K562 (cell line): ENCODE measurements around the gene ASCL2. TPM values are rescaled to one million over a fixed set of nuclear protein-coding genes. Genes with fewer than 3 reads are reported as not detected.
A peak's percentile ranks its signal among the peaks of the same experiment; 100 is the strongest.

ENCODE experiments used
- ATAC-seq: fragments of 200-7000 bp; cut with Tn5 transposase; 3 replicates; pipeline ENCODE4 v1.9.1; 2020; ENCODE audit warnings: moderate library complexity
- BruUV-seq: library from RNA; stranded (reverse); fragments of 400-500 nt; replicated peaks from 2 replicates; lab custom pipeline; 2021; lab: Mats Ljungman, UMichigan
- CTCF ChIA-PET: fragments of 300-600 bp; formaldehyde crosslinking; extraction: SDS; loops from one replicate; lab custom pipeline; 2021; ENCODE audit warnings: low intra/inter-chr PET ratio; lab: Yijun Ruan, JAX
- POLR2A ChIA-PET: fragments of 300-600, 350-650 bp; sonication (Branson Sonifier 250); formaldehyde crosslinking; extraction: SDS; loops from one replicate; lab custom pipeline; 2021; ENCODE audit warnings: antibody characterized with exemption, inconsistent platforms; lab: Yijun Ruan, JAX
- DNase-seq, 4 experiments: peaks; one replicate each; pipeline versions ENCODE4 v3.0.0 to v3.0.0-alpha.2; 2011 to 2018; ENCODE audit warnings: low spot score in 3 of 4, mixed read lengths in 3 of 4; ENCODE audit errors: extremely low read depth in 1 of 4
- FAIRE-seq: peaks from 2 replicates; lab custom pipeline; 2011; peaks lifted over from hg19 to GRCh38; lab: Jason Lieb, UNC
- H2AFZ ChIP-seq: 2 replicates; pipeline ENCODE4 v1.6.0; 2011; ENCODE audit warnings: low read depth, low read length, control low read depth, inconsistent platforms
- H3K27ac ChIP-seq: fragments of 200-600 bp; 3 replicates; pipeline ENCODE4 v1.8.0; 2011; ENCODE audit warnings: low read depth, mild to moderate bottlenecking, control low read depth, inconsistent platforms, low read length, moderate library complexity, mixed read lengths; ENCODE audit errors: extremely low read depth
- H3K27me3 ChIP-seq, 2 experiments: fragments of 300-600 bp in 1 of 2; 2 replicates in 1 of 2; 3 replicates in 1 of 2; pipeline versions ENCODE4 v1.6.0 to v1.8.0; 2011; ENCODE audit warnings: inconsistent platforms in 2 of 2, low read length in 2 of 2, mild to moderate bottlenecking in 1 of 2, mixed read lengths in 1 of 2, moderate library complexity in 1 of 2; ENCODE audit not compliant: control insufficient read depth in 2 of 2, insufficient read depth in 2 of 2
- H3K36me3 ChIP-seq: fragments of 300-600 bp; 3 replicates; pipeline ENCODE4 v1.8.0; 2011; ENCODE audit warnings: mild to moderate bottlenecking, low read length, inconsistent platforms; ENCODE audit not compliant: control insufficient read depth, insufficient read depth
- H3K4me1 ChIP-seq, 2 experiments: fragments of 200-600 bp in 1 of 2; replicated peaks in 1 of 2; 2 replicates in 1 of 2; 3 replicates in 1 of 2; pipeline versions ENCODE4 v1.5.1 to v1.8.0; 2011; ENCODE audit warnings: inconsistent platforms in 2 of 2, low read length in 2 of 2, mild to moderate bottlenecking in 1 of 2, mixed read lengths in 1 of 2, moderate library complexity in 1 of 2; ENCODE audit not compliant: control insufficient read depth in 2 of 2, insufficient read depth in 2 of 2
- H3K4me2 ChIP-seq: 2 replicates; pipeline ENCODE4 v1.6.1; 2011; ENCODE audit warnings: low read length, control low read depth, inconsistent platforms, mixed read lengths; ENCODE audit not compliant: insufficient read depth
- H3K4me3 ChIP-seq: fragments of 200-600 bp; sonication (generic), shearing (Covaris generic); 2 replicates; pipeline ENCODE4 v1.5.1; 2016; ENCODE audit warnings: control low read depth, inconsistent platforms
- H3K79me2 ChIP-seq: fragments of 200-600 bp; 3 replicates; pipeline ENCODE4 v1.8.0; 2011; ENCODE audit warnings: low read length, inconsistent platforms; ENCODE audit not compliant: control insufficient read depth, insufficient read depth
- H3K9ac ChIP-seq, 2 experiments: 2 replicates each; pipeline versions ENCODE4 v1.6.0 to v1.6.1; 2011; ENCODE audit warnings: low read depth in 2 of 2, low read length in 2 of 2, control low read depth in 1 of 2, inconsistent platforms in 1 of 2, mild to moderate bottlenecking in 1 of 2, mixed read lengths in 1 of 2; ENCODE audit not compliant: insufficient read depth in 1 of 2
- H3K9me1 ChIP-seq: one replicate; pipeline ENCODE4 v1.6.0; 2011; ENCODE audit warnings: inconsistent platforms, mild to moderate bottlenecking, low read length, moderate library complexity; ENCODE audit not compliant: control insufficient read depth, insufficient read depth
- H3K9me3 ChIP-seq: replicated peaks from 2 replicates; pipeline ENCODE4 v1.5.1; 2011; ENCODE audit warnings: low read depth, low read length, inconsistent platforms; ENCODE audit not compliant: control insufficient read depth, insufficient read depth
- H4K20me1 ChIP-seq: replicated peaks from 2 replicates; pipeline ENCODE4 v1.6.1; 2011; ENCODE audit warnings: low read length, inconsistent platforms, mixed read lengths; ENCODE audit not compliant: control insufficient read depth, insufficient read depth
- RBFOX2 ChIP-seq: fragments of 200-400 bp; formaldehyde crosslinking; IDR thresholded peaks from 2 replicates; pipeline ENCODE4 v1.6.1; 2017; ENCODE audit warnings: low read depth, mild to moderate bottlenecking, low read length, moderate library complexity
- ZNF311 ChIP-seq: fragments of 250-450 bp; sonication (Bioruptor Pico); IDR thresholded peaks from 2 replicates; pipeline ENCODE4 v1.4.0; 2020; ENCODE audit warnings: mild to moderate bottlenecking, moderate library complexity
- WGBS: fragments of 100-300 bp; shearing (Covaris generic); methylation state at CpG from one replicate; pipeline ENCODE4 v1.1.6; 2016; ENCODE audit warnings: low coverage, mixed read lengths; ENCODE audit not compliant: insufficient coverage; ENCODE audit errors: missing lambda C conversion rate; 5-methylcytosine and 5-hydroxymethylcytosine counted together
- in situ Hi-C: fragments of 300-500 bp; cut with MboI; formaldehyde crosslinking; loops from 4 replicates; pipeline ENCODE4 v1.15.0; 2018; ENCODE audit warnings: inconsistent platforms, mixed read lengths
- intact Hi-C: fragments of 100-400 bp; cut with micrococcal nuclease; formaldehyde crosslinking; loops from 2 replicates; pipeline ENCODE4 v1.14.2; 2022
- polyA plus RNA-seq, 8 experiments: library from polyadenylated mRNA; depleted of rRNA in 4 of 8; stranded (reverse) in 5 of 8; unstranded in 3 of 8; fragments of >200 nt; fragmentation: Nextera tagmentation in 2 of 8; fragmentation: Illumina TruSeq in 1 of 8; extraction: Ambion mirVana in 2 of 8; extraction: Trizol in 1 of 8; gene quantifications; 2 replicates each; pipeline versions ENCODE4 v1.2.1 to v1.2.3, GENCODE V29; 2011 to 2014; ENCODE audit warnings: inconsistent platforms in 1 of 8, missing spikeins in 1 of 8
- total RNA-seq, 7 experiments: library from RNA; depleted of rRNA in 6 of 7; stranded (reverse); fragments of >200 nt in 6 of 7; fragmentation: Illumina TruSeq in 2 of 7; extraction: Trizol in 2 of 7; gene quantifications; 2 replicates each; pipeline versions ENCODE4 v1.2.1 to v1.2.3, GENCODE V29; 2011 to 2021; ENCODE audit warnings: low replicate concordance in 1 of 7
- TF ChIP-seq, protein P1 (sequence below): fragments of 450-650 bp; IDR thresholded peaks from 2 replicates; pipeline ENCODE4 v1.6.1; 2016; ENCODE audit warnings: low read depth
- TF ChIP-seq, protein P2 (sequence below): sonication (generic); formaldehyde crosslinking; IDR thresholded peaks from 2 replicates; pipeline ENCODE4 v1.8.0; 2022; ENCODE audit warnings: missing genetic modification reagents, mild to moderate bottlenecking, borderline replicate concordance
- TF ChIP-seq, protein P3 (sequence below): fragments of 250-450 bp; sonication (Bioruptor Pico); IDR thresholded peaks from 2 replicates; pipeline ENCODE4 v1.8.0; 2022; ENCODE audit warnings: moderate library complexity, mild to moderate bottlenecking, inconsistent platforms

ASCL2 gene
- total and polyA plus RNA-seq, 9 of the 15 experiments (the other 6 are each of a cell fraction or from before 2014, with no cell fraction given): 0.11 to 1.4 (median 0.36) TPM; not detected in 2

GRCh38 chr11:2318707-2319106, 48.3 kb upstream of the ASCL2 start:
- TF ChIP-seq ZNF311 (CRISPR knock-in tag) (no peak), RBFOX2 (no peak)
- TF ChIP-seq, protein P1, sequence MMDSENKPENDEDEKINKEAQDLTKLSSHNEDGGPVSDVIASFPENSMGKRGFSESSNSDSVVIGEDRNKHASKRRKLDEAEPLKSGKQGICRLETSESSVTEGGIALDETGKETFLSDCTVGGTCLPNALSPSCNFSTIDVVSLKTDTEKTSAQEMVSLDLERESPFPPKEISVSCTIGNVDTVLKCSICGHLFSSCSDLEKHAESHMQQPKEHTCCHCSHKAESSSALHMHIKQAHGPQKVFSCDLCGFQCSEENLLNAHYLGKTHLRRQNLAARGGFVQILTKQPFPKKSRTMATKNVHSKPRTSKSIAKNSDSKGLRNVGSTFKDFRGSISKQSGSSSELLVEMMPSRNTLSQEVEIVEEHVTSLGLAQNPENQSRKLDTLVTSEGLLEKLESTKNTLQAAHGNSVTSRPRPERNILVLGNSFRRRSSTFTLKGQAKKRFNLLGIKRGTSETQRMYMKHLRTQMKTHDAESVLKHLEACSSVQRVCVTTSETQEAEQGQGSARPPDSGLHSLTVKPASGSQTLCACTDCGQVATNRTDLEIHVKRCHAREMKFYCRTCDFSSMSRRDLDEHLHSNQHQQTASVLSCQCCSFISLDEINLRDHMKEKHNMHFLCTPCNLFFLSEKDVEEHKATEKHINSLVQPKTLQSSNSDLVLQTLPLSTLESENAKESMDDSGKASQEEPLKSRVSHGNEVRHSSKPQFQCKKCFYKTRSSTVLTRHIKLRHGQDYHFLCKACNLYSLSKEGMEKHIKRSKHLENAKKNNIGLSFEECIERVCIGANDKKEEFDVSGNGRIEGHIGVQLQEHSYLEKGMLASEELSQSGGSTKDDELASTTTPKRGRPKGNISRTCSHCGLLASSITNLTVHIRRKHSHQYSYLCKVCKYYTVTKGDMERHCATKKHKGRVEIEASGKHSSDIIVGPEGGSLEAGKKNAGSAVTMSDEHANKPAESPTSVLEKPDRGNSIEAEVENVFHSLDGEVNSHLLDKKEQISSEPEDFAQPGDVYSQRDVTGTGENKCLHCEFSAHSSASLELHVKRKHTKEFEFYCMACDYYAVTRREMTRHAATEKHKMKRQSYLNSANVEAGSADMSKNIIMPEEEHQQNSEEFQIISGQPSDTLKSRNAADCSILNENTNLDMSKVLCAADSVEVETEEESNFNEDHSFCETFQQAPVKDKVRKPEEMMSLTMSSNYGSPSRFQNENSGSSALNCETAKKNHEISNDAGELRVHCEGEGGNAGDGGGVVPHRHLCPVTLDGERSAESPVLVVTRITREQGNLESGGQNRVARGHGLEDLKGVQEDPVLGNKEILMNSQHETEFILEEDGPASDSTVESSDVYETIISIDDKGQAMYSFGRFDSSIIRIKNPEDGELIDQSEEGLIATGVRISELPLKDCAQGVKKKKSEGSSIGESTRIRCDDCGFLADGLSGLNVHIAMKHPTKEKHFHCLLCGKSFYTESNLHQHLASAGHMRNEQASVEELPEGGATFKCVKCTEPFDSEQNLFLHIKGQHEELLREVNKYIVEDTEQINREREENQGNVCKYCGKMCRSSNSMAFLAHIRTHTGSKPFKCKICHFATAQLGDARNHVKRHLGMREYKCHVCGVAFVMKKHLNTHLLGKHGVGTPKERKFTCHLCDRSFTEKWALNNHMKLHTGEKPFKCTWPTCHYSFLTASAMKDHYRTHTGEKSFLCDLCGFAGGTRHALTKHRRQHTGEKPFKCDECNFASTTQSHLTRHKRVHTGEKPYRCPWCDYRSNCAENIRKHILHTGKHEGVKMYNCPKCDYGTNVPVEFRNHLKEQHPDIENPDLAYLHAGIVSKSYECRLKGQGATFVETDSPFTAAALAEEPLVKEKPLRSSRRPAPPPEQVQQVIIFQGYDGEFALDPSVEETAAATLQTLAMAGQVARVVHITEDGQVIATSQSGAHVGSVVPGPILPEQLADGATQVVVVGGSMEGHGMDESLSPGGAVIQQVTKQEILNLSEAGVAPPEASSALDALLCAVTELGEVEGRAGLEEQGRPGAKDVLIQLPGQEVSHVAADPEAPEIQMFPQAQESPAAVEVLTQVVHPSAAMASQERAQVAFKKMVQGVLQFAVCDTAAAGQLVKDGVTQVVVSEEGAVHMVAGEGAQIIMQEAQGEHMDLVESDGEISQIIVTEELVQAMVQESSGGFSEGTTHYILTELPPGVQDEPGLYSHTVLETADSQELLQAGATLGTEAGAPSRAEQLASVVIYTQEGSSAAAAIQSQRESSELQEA: no peak
- TF ChIP-seq, protein P2, sequence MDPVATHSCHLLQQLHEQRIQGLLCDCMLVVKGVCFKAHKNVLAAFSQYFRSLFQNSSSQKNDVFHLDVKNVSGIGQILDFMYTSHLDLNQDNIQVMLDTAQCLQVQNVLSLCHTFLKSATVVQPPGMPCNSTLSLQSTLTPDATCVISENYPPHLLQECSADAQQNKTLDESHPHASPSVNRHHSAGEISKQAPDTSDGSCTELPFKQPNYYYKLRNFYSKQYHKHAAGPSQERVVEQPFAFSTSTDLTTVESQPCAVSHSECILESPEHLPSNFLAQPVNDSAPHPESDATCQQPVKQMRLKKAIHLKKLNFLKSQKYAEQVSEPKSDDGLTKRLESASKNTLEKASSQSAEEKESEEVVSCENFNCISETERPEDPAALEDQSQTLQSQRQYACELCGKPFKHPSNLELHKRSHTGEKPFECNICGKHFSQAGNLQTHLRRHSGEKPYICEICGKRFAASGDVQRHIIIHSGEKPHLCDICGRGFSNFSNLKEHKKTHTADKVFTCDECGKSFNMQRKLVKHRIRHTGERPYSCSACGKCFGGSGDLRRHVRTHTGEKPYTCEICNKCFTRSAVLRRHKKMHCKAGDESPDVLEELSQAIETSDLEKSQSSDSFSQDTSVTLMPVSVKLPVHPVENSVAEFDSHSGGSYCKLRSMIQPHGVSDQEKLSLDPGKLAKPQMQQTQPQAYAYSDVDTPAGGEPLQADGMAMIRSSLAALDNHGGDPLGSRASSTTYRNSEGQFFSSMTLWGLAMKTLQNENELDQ (CRISPR knock-in tag): peak; percentile 6; the same call in 1 of the 2 replicates
- TF ChIP-seq, protein P3, sequence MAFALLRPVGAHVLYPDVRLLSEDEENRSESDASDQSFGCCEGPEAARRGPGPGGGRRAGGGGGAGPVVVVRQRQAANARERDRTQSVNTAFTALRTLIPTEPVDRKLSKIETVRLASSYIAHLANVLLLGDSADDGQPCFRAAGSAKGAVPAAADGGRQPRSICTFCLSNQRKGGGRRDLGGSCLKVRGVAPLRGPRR (CRISPR knock-in tag): no peak
- H3K9me1 ChIP-seq: no peaks in the 10 kb centered on the region
- ATAC-seq: no peak
- no peak overlapping the region for H3K4me3 ChIP-seq
- no peak overlapping the region for H2AFZ ChIP-seq
- H3K9ac ChIP-seq: no peak overlapping the region
- no peak for DNase-seq
- no TSS peak for BruUV-seq
- no peak overlapping the region for H3K27ac ChIP-seq
- H3K36me3 ChIP-seq: no peaks in the 10 kb centered on the region
- peaks cover 21 to 53% of the 10 kb centered on the region in 2 experiments; a peak in 4 of 5 replicates for H3K27me3 ChIP-seq
- no peak overlapping the region for H3K4me2 ChIP-seq
- in situ Hi-C loops: no loop called here
- intact Hi-C loops: no loop called here
- H3K9me3 ChIP-seq: no peaks in the 10 kb centered on the region
- no peaks in the 10 kb centered on the region for H4K20me1 ChIP-seq
- 22% methylated on average over 7 of the region's 7 CpGs for WGBS
- H3K4me1 ChIP-seq: peaks cover 0 to 28% of the 10 kb centered on the region in 2 experiments; a peak in 2 of 5 replicates
- POLR2A ChIA-PET: interaction anchor here (1.1 kb wide), 1 partner anchor 9 kb away, joined by 6 read pairs; no protein-coding TSS in a partner anchor
- H3K79me2 ChIP-seq: no peaks in the 10 kb centered on the region
- CTCF ChIA-PET: no interaction called here
- FAIRE-seq: no peak
